GM21390 (cell line): Measurements from ENCODE around the gene TRIM14.

ENCODE experiments used
- ATAC-seq: cut with Tn5 transposase; IDR thresholded peaks from one replicate; pipeline ENCODE4 v1.9.1; 2021; ENCODE audit not compliant: unreplicated experiment

The TRIM14 gene

GRCh38 chr9:98118640-98119601 is at the start of gene TRIM14:
TSS of gene TRIM14 (minus strand) at chr9:98119222. CDS start at chr9:98119188, 34 bp downstream.
- ATAC-seq, result peak; percentile 64

- ATAC-seq, result no peak
These were observed 49.2 kb upstream of the TRIM14 start for GRCh38 chr9:98168153-98168780.

GRCh38 chr9:98164912-98165311 is 45.9 kb upstream of the TRIM14 start:
- no peak for ATAC-seq

GRCh38 chr9:98162613-98163012 is 43.6 kb upstream of the TRIM14 start:
- ATAC-seq, result no peak

GRCh38 chr9:98161851-98162250 is 42.8 kb upstream of the TRIM14 start:
- no peak for ATAC-seq

GRCh38 chr9:98159790-98160189 is 40.8 kb upstream of the TRIM14 start:
- no peak for ATAC-seq

GRCh38 chr9:98159301-98159700 is 40.3 kb upstream of the TRIM14 start:
- ATAC-seq, result no peak

GRCh38 chr9:98158071-98158831 is 39.2 kb upstream of the TRIM14 start:
- no peak for ATAC-seq

- no peak for ATAC-seq
These were observed 38.4 kb upstream of the TRIM14 start for GRCh38 chr9:98157372-98157771.

- ATAC-seq, result no peak
These were observed 35.7 kb upstream of the TRIM14 start for GRCh38 chr9:98154678-98155077.

GRCh38 chr9:98152526-98152925 is 33.5 kb upstream of the TRIM14 start:
- ATAC-seq, result no peak

- ATAC-seq, result no peak
These were observed 31.7 kb upstream of the TRIM14 start for GRCh38 chr9:98150721-98151120.

- no peak for ATAC-seq
These were observed 31.1 kb upstream of the TRIM14 start for GRCh38 chr9:98150164-98150563.

GRCh38 chr9:98149422-98149821 is 30.4 kb upstream of the TRIM14 start:
- no peak for ATAC-seq

GRCh38 chr9:98148486-98148885 is 29.5 kb upstream of the TRIM14 start:
- no peak for ATAC-seq

GRCh38 chr9:98147582-98147981 is 28.6 kb upstream of the TRIM14 start:
- no peak for ATAC-seq

- peak; percentile 53 for ATAC-seq
These were observed 27.3 kb upstream of the TRIM14 start for GRCh38 chr9:98146101-98146991.

- ATAC-seq, result no peak
These were observed 25.6 kb upstream of the TRIM14 start for GRCh38 chr9:98144631-98145030.

GRCh38 chr9:98144076-98144475 is 25.1 kb upstream of the TRIM14 start:
- no peak for ATAC-seq

GRCh38 chr9:98142925-98143481 is 24.0 kb upstream of the TRIM14 start:
- ATAC-seq, result no peak
